Measurements from ENCODE around the gene PHACTR1.

PHACTR1 gene

GRCh38 chr6:12851123-12851695 lies 134.6 kb downstream of the PHACTR1 start:
- DNase-seq: no peak

- no peak for DNase-seq
These were observed 145.0 kb downstream of the PHACTR1 start for GRCh38 chr6:12861603-12862002.

- no peak for DNase-seq
These were observed 148.6 kb downstream of the PHACTR1 start for GRCh38 chr6:12865117-12865516.

GRCh38 chr6:12865671-12866181 lies 149.2 kb downstream of the PHACTR1 start:
- no peak for DNase-seq

- DNase-seq: no peak
These were observed 150.0 kb downstream of the PHACTR1 start for GRCh38 chr6:12866422-12867029.

GRCh38 chr6:12869816-12870432 lies 153.4 kb downstream of the PHACTR1 start:
- DNase-seq: no peak

- no peak for DNase-seq
These were observed 157.1 kb downstream of the PHACTR1 start for GRCh38 chr6:12873691-12874090.

GRCh38 chr6:12875051-12875450 lies 158.5 kb downstream of the PHACTR1 start:
- DNase-seq: no peak

- no peak for DNase-seq
These were observed 162.2 kb downstream of the PHACTR1 start for GRCh38 chr6:12878741-12879140.

GRCh38 chr6:12882761-12883290 lies 166.3 kb downstream of the PHACTR1 start:
- DNase-seq: no peak

GRCh38 chr6:12884983-12885382 lies 168.4 kb downstream of the PHACTR1 start:
- DNase-seq: no peak

GRCh38 chr6:12886961-12887775 lies 170.6 kb downstream of the PHACTR1 start:
- no peak for DNase-seq

GRCh38 chr6:12890171-12890790 lies 173.7 kb downstream of the PHACTR1 start:
- DNase-seq: peak; percentile 34

- no peak for DNase-seq
These were observed 175.0 kb downstream of the PHACTR1 start for GRCh38 chr6:12891595-12891994.

GRCh38 chr6:12892151-12892550 lies 175.6 kb downstream of the PHACTR1 start:
- DNase-seq: no peak

GRCh38 chr6:12893036-12893435 lies 176.5 kb downstream of the PHACTR1 start:
- DNase-seq: no peak

- no peak for DNase-seq
These were observed 179.2 kb downstream of the PHACTR1 start for GRCh38 chr6:12895721-12896120.

- no peak for DNase-seq
These were observed 179.7 kb downstream of the PHACTR1 start for GRCh38 chr6:12896208-12896733.

- DNase-seq: no peak
These were observed 182.0 kb downstream of the PHACTR1 start for GRCh38 chr6:12898603-12899002.

- DNase-seq: no peak
These were observed 182.7 kb downstream of the PHACTR1 start for GRCh38 chr6:12899046-12899833.

GRCh38 chr6:12903246-12903645 lies 186.7 kb downstream of the PHACTR1 start:
- no peak for DNase-seq

- no peak for DNase-seq
These were observed 193.3 kb downstream of the PHACTR1 start for GRCh38 chr6:12909833-12910232.

Data from hematopoietic multipotent progenitor cell treated with erythropoietin and hydrocortisone succinate and interleukin-3 and kit ligand, for 8 days (in vitro differentiated cells).